SK-N-SH treated with all-trans-retinoic acid at 6 μM for 48 hours (cell line): ENCODE measurements around the gene JKAMP.

ENCODE experiments used
- ATAC-seq: fragments of 200-7000 bp; cut with Tn5 transposase; 3 replicates; pipeline ENCODE4 v1.9.1; 2020; ENCODE audit warnings: mild to moderate bottlenecking, moderate library complexity
- ARNTL ChIP-seq: fragments of 450-650 bp; formaldehyde crosslinking; IDR thresholded peaks from 2 replicates; pipeline ENCODE4 v1.5.0; 2020; ENCODE audit warnings: low read depth, mild to moderate bottlenecking, moderate library complexity, borderline replicate concordance
- BACH2 ChIP-seq: fragments of 250-450 bp; sonication (Bioruptor Pico); IDR thresholded peaks from 2 replicates; pipeline ENCODE4 v1.9.0; 2021; ENCODE audit warnings: mild to moderate bottlenecking, borderline replicate concordance
- CSDC2 ChIP-seq: fragments of 250-450 bp; sonication (Bioruptor Pico); IDR thresholded peaks from 2 replicates; pipeline ENCODE4 v1.5.0; 2020; ENCODE audit warnings: mild to moderate bottlenecking, moderate library complexity
- CSRNP3 ChIP-seq: fragments of 250-450 bp; sonication (Bioruptor Pico); IDR thresholded peaks from 2 replicates; pipeline ENCODE4 v1.5.1; 2021; ENCODE audit warnings: mild to moderate bottlenecking, moderate library complexity
- ISL1 ChIP-seq: fragments of 250-450 bp; sonication (Bioruptor Pico); IDR thresholded peaks from 2 replicates; pipeline ENCODE4 v2.1.2; 2022; ENCODE audit warnings: mild to moderate bottlenecking, moderate library complexity
- OSR1 ChIP-seq: fragments of 250-450 bp; sonication (Bioruptor Pico); IDR thresholded peaks from 2 replicates; pipeline ENCODE4 v1.8.0; 2022; ENCODE audit warnings: moderate library complexity, mild to moderate bottlenecking, inconsistent platforms
- PATZ1 ChIP-seq: fragments of 250-450 bp; sonication (Bioruptor Pico); IDR thresholded peaks from 2 replicates; pipeline ENCODE4 v1.8.0; 2020; ENCODE audit warnings: mild to moderate bottlenecking, moderate library complexity, borderline replicate concordance
- PPARA ChIP-seq: fragments of 250-450 bp; sonication (Bioruptor Pico); IDR thresholded peaks from 2 replicates; pipeline ENCODE4 v1.5.0; 2020; ENCODE audit warnings: mild to moderate bottlenecking, borderline replicate concordance
- RARB ChIP-seq: fragments of 250-450 bp; sonication (Bioruptor Pico); IDR thresholded peaks from 2 replicates; pipeline ENCODE4 v1.8.0; 2021; ENCODE audit warnings: mild to moderate bottlenecking, moderate library complexity
- SNAI2 ChIP-seq: fragments of 250-450 bp; sonication (Bioruptor Pico); IDR thresholded peaks from 2 replicates; pipeline ENCODE4 v1.5.0; 2020; ENCODE audit warnings: mild to moderate bottlenecking, moderate library complexity
- TCF4 ChIP-seq: fragments of 250-450 bp; sonication (Bioruptor Pico); IDR thresholded peaks from 2 replicates; pipeline ENCODE4 v1.8.0; 2021; ENCODE audit warnings: mild to moderate bottlenecking, moderate library complexity, borderline replicate concordance
- TOX ChIP-seq: fragments of 250-450 bp; sonication (Bioruptor Pico); IDR thresholded peaks from 2 replicates; pipeline ENCODE4 v1.8.0; 2021; ENCODE audit warnings: mild to moderate bottlenecking, moderate library complexity, borderline replicate concordance
- ZC3H10 ChIP-seq: fragments of 250-450 bp; sonication (Bioruptor Pico); IDR thresholded peaks from 2 replicates; pipeline ENCODE4 v1.5.1; 2021; ENCODE audit warnings: mild to moderate bottlenecking, moderate library complexity
- ZFP3 ChIP-seq: fragments of 250-450 bp; sonication (Bioruptor Pico); IDR thresholded peaks from 2 replicates; pipeline ENCODE4 v1.5.0; 2020; ENCODE audit warnings: mild to moderate bottlenecking, moderate library complexity
- ZFP30 ChIP-seq: fragments of 450-650 bp; formaldehyde crosslinking; IDR thresholded peaks from 2 replicates; pipeline ENCODE4 v1.5.0; 2022; ENCODE audit warnings: mild to moderate bottlenecking, moderate library complexity
- ZNF565 ChIP-seq: fragments of 450-650 bp; formaldehyde crosslinking; conservative IDR thresholded peaks from 2 replicates; pipeline ENCODE4 v1.5.0; 2020; ENCODE audit warnings: low read depth, mild to moderate bottlenecking, moderate library complexity
- ZNF70 ChIP-seq: fragments of 450-650 bp; formaldehyde crosslinking; IDR thresholded peaks from 2 replicates; pipeline ENCODE4 v1.5.0; 2020; ENCODE audit warnings: mild to moderate bottlenecking, moderate library complexity
- ZNF8 ChIP-seq: fragments of 450-650 bp; formaldehyde crosslinking; IDR thresholded peaks from 2 replicates; pipeline ENCODE4 v1.5.0; 2020; ENCODE audit warnings: mild to moderate bottlenecking, moderate library complexity
- TF ChIP-seq, protein P1 (sequence below): fragments of 250-450 bp; sonication (Bioruptor Pico); IDR thresholded peaks from 2 replicates; pipeline ENCODE4 v1.5.1; 2020; ENCODE audit warnings: low read depth, mild to moderate bottlenecking, moderate library complexity

Gene JKAMP

DNA sequence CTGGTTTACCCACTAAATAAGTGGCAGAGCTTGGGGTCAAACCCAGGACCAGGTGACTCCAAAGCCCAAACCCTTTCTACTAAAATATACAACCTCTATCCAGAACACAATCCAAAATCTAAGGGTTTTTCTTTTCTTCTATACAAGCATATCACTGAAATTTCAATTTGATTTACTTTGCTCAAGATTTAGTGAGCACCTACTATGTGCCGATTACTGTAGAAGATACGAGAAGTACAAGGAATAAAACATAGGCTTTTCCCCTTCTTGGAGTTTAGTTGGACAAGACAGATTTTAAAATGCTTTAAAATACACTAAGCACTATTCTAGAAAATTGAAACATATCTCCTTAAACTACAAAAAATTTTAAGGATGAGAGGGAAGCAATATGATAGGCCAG is 2.9 kb upstream of the JKAMP start:
- ATAC-seq = no peak
- TF ChIP-seq ISL1 (no peak), ARNTL (CRISPR knock-in tag) (no peak), TCF4 (CRISPR knock-in tag) (no peak), BACH2 (CRISPR knock-in tag) (no peak), ZNF70 (CRISPR knock-in tag) (no peak), ZFP3 (CRISPR knock-in tag) (no peak), ZFP30 (CRISPR knock-in tag) (no peak), PPARA (CRISPR knock-in tag) (no peak), ZNF8 (CRISPR knock-in tag) (no peak), ZNF565 (CRISPR knock-in tag) (no peak), RARB (CRISPR knock-in tag) (no peak), OSR1 (CRISPR knock-in tag) (no peak), PATZ1 (CRISPR knock-in tag) (no peak)
- TF ChIP-seq, protein P1, sequence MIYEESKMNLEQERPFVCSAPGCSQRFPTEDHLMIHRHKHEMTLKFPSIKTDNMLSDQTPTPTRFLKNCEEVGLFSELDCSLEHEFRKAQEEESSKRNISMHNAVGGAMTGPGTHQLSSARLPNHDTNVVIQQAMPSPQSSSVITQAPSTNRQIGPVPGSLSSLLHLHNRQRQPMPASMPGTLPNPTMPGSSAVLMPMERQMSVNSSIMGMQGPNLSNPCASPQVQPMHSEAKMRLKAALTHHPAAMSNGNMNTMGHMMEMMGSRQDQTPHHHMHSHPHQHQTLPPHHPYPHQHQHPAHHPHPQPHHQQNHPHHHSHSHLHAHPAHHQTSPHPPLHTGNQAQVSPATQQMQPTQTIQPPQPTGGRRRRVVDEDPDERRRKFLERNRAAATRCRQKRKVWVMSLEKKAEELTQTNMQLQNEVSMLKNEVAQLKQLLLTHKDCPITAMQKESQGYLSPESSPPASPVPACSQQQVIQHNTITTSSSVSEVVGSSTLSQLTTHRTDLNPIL (CRISPR knock-in tag) = no peak

- TF ChIP-seq ZNF70 (CRISPR knock-in tag) (no peak), ZNF565 (CRISPR knock-in tag) (no peak), ISL1 (no peak), ZFP3 (CRISPR knock-in tag) (no peak), CSDC2 (CRISPR knock-in tag) (no peak)
- TF ChIP-seq, all 23 proteins: peak for 0
- no peak for ATAC-seq
Measured at GRCh38 chr14:59481871-59482540, 2.3 kb upstream of the JKAMP start.

- peak; percentile 74 for ATAC-seq
- 0 out of 2 replicates have a peak, but pooled peaks have one; percentile 22 for TF ChIP-seq CSRNP3 (CRISPR knock-in tag)
- peak; percentile 29; the same call in 1 of the 2 replicates for TF ChIP-seq ZFP3 (CRISPR knock-in tag)
- TF ChIP-seq ISL1 = peak; percentile 6; the same call in 1 of the 2 replicates
- TF ChIP-seq RARB (CRISPR knock-in tag) = no peak
Measured at GRCh38 chr14:59482541-59483331, 1.6 kb upstream of the JKAMP start.

GRCh38 chr14:59483363-59483762 is 954 bp upstream of the JKAMP start:
- peak; percentile 15 for ATAC-seq
- no peak for TF ChIP-seq ZFP30 (CRISPR knock-in tag)
- TF ChIP-seq TOX (CRISPR knock-in tag) = peak; percentile 38; the same call in 1 of the 2 replicates
- TF ChIP-seq, all 23 proteins: peak for 1

- peak; percentile 47 for ATAC-seq
- no peak for TF ChIP-seq ZFP3 (CRISPR knock-in tag)
- TF ChIP-seq ZNF8 (CRISPR knock-in tag) = no peak
- TF ChIP-seq TCF4 (CRISPR knock-in tag) = no peak
- TF ChIP-seq PPARA (CRISPR knock-in tag) = no peak
- no peak for TF ChIP-seq CSDC2 (CRISPR knock-in tag)
- no peak for TF ChIP-seq BACH2 (CRISPR knock-in tag)
- TF ChIP-seq OSR1 (CRISPR knock-in tag) = no peak
- TF ChIP-seq TOX (CRISPR knock-in tag) = no peak
- TF ChIP-seq ZFP30 (CRISPR knock-in tag) = no peak
- TF ChIP-seq SNAI2 (CRISPR knock-in tag) = no peak
- no peak for TF ChIP-seq ZC3H10 (CRISPR knock-in tag)
- TF ChIP-seq RARB (CRISPR knock-in tag) = no peak
Measured at GRCh38 chr14:59484639-59485175, 390 bp downstream of the JKAMP start.
